ENCODE results near the gene L1CAM. TPM values are rescaled to one million over a fixed set of nuclear protein-coding genes. Genes with fewer than 3 reads are reported as not detected.

Gene L1CAM
- total and polyA plus RNA-seq, 9 of the 15 experiments (the other 6 are each of a cell fraction or from before 2014, with no cell fraction given), result 0.09 to 0.86 (median 0.26) TPM; not detected in 3

GRCh38 chrX:153897899-153898298 lies 11.9 kb upstream of the L1CAM start (continued):
- TF ChIP-seq IRF9 (tag; IDR thresholded peaks at IDR 0.05) (no peak), NFE2L1 (tag; IDR thresholded peaks at IDR 0.05; ENCODE audit: borderline replicate concordance, low read depth) (no peak), NR2F6 (CRISPR knock-in tag; IDR thresholded peaks at IDR 0.05) (no peak), ZNF140 (CRISPR knock-in tag; IDR thresholded peaks at IDR 0.05) (no peak), HLTF (IDR thresholded peaks at IDR 0.05) (0 out of 2 replicates have a peak, but pooled peaks have one; percentile 61), FOXA1 (IDR thresholded peaks at IDR 0.05; ENCODE audit: borderline replicate concordance) (no peak), FIP1L1 (IDR thresholded peaks at IDR 0.05; ENCODE audit: low read depth, low read length, poor library complexity, severe bottlenecking) (no peak), SMARCE1 (IDR thresholded peaks at IDR 0.05) (peak; percentile 95), EP300 (IDR thresholded peaks at IDR 0.05; ENCODE audit: low read length) (peak; percentile 97), FUS (optimal IDR thresholded peaks at IDR 0.05; ENCODE audit: low read depth, low read length) (no peak), RBFOX2 (IDR thresholded peaks at IDR 0.05; ENCODE audit: low read depth, low read length) (no peak), TCF3 (CRISPR knock-in tag; IDR thresholded peaks at IDR 0.05) (peak; percentile 99), E2F8 (IDR thresholded peaks at IDR 0.05; ENCODE audit: low read depth, partially characterized antibody) (no peak), ZNF77 (CRISPR knock-in tag; IDR thresholded peaks at IDR 0.05) (no peak), NRF1 (conservative IDR thresholded peaks at IDR 0.05 in 1 of 2, IDR thresholded peaks at IDR 0.05 in 1 of 2) (no peak), CREBBP (IDR thresholded peaks at IDR 0.05; ENCODE audit: low read depth, low read length) (no peak), TEAD2 (tag; IDR thresholded peaks at IDR 0.05) (peak; percentile 69; the same call in 1 of the 2 replicates), CHD4 (IDR thresholded peaks at IDR 0.05; ENCODE audit: insufficient read depth, insufficient replicate concordance, low read depth, low read length, poor library complexity, severe bottlenecking) (no peak), SETDB1 (IDR thresholded peaks at IDR 0.05; ENCODE audit: low read length) (no peak), ZNF436 (CRISPR knock-in tag; IDR thresholded peaks at IDR 0.05) (no peak), ETS2 (tag; IDR thresholded peaks at IDR 0.05; ENCODE audit: borderline replicate concordance, poor library complexity, severe bottlenecking) (no peak), HEY1 (CRISPR knock-in tag; IDR thresholded peaks at IDR 0.05; ENCODE audit: borderline replicate concordance) (peak; percentile 83; the same call in 1 of the 2 replicates), ZNF232 (CRISPR knock-in tag; IDR thresholded peaks at IDR 0.05) (no peak), ZNF668 (CRISPR knock-in tag; IDR thresholded peaks at IDR 0.05) (no peak), ZNF561 (CRISPR knock-in tag; conservative IDR thresholded peaks at IDR 0.05) (no peak)

All from K562 (cell line).